GM21619 (cell line): ENCODE results near the gene AICDA.
"Not testable (repeated sequence)": the region's sequence is repeated elsewhere in the genome, so short reads cannot be mapped to it uniquely, and the experiment has no call there.

Source experiments
- ATAC-seq: cut with Tn5 transposase; IDR thresholded peaks from one replicate; pipeline ENCODE4 v1.9.1; 2021; ENCODE audit not compliant: unreplicated experiment

Gene AICDA

DNA sequence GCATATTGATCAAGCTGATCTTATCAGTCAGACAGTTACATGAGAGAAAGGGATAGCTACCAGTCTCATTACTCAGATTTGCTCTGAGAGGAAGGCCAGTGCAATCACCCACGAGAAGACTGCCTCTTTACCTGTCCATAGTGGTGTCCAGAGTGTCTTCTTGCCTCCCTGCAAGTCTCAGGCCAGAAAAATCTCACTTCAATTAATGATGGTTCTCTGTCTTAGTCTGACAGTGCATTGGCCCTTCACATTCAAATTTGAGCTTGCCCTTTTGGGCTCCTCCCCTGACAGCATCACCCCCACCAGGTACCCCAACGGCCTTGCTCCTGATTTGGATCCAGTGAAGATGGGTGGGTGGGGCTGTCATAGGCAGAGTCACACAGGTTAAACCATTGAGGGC lies at the start of gene AICDA:
TSS of gene AICDA (minus strand) at position 231 of the 400 bp plus-strand sequence. CDS start at position 139, 92 bp downstream.
- ATAC-seq: no peak

DNA sequence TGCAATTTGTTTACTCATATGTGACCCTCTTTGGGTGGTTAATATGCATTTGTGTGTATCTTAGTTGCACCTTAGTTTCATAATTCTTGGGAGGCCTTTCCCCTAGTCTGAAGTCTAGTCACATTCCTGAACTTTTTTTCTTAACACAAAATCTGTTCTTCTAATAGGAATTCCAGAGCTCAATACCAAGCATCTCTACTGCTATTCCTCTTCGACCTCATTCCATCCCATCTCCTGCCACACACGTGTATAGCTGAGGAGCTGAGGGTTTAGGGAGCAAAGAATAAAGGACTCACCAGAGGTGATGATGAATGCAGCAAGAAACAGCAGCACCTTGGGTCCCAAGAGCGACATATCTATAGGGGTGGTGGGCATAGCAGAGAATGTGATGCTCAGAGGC lies 49.1 kb upstream of the AICDA start:
- ATAC-seq: no peak

DNA sequence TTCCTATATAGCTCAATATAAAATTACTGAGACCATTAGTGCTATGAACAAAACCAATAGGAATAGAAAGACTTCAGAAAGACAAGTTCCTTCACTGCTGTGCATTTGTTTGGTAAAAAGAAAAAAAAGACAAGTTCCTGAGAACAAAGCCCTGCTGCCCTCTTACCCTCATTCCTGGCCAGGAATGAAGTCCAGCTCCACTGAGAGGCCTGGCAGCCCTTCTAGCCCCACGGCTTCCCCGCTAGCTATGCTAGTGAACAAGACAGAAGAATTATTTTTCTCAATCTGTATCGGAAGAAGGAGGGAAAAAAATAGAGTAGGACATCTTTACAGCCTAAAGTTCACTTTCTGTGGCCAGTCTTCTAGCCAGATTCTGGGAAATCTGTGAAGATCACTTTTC lies 48.4 kb upstream of the AICDA start:
- no peak for ATAC-seq

DNA sequence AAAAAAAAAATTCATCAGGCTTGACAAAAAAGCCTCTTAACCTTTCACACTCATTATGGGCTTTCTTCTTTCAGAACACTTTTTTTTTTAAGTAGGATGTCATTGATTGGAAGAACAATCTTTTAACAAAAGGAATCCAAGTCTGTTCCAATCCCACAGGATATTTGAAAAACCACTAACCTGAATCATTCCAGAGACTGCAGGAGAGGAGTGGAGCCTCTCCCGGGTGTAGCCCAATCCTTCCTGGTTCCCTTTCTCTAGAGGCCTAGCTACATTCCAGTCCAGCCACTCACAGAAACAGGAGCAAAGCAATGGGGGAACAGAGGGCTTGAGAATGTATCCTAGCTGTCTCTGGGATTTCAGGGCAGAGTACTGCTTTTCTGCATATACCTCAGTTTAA lies 45.7 kb upstream of the AICDA start:
- no peak for ATAC-seq

DNA sequence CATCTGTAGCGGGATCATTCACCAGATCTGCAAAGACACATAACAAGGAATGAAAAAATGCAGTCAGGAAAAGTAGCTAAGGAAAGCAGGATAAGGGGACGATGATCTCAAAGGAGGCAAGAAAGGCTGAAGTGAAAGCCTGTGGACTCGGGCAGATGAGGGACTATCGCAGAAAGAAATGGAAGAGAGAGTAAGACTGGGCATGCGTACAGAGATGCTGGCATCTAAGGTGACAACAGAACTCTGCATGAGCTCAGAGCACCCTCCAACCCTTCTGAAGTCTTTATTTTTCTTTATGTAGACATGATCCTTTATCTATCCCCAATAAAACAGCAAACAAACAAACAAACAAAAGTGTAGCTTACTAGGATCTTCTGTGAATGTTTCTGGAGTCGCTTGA lies 42.8 kb upstream of the AICDA start:
- no peak for ATAC-seq

DNA sequence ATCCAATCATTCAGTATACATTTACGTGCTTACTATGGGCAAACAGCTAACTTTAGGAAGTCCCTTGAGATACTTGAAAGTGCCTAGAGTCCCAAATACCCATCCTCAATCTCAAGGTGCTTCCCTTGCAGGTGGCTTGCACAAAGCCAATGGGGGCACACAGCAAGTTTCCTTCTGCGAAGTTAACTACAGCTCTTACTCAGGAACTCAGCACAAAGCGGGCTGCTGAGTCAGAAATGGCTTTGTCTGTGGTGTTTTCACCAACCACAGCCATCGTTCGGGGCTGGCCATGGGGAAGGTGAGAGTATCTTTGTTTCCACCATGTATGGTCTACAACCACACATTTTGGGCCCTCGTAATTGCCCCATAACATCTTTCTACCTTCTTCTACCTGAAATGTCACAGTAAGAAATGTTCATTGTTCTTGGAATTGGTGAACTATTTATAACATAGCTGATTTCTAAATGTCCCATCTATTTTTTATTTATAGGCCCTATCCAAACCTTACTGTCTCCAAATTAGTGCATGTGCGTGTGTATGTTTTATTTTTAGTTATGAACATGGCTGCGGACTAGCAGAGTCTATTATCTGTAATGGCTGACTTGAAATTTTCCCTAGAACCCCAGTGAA lies 36.0 kb upstream of the AICDA start:
- ATAC-seq: peak; percentile 71

DNA sequence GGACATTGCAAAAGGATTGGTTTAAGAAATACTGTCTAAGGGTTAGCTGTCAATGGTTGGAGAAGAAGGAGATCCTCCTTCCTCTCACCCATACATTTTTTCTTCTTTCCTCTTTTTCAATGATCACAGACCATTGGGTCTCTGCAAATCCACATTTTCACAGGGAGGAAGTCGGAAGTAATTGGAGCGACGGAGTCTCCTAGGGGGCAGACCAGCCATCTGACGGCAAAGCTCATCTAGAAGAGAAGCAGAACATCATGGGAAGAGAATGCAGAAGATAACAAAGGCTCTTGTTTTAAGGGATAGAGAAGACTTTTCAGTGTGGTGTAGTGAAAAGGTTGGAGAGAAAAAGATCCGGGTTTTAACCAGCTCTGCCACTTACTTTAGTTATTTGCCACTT lies 35.3 kb upstream of the AICDA start:
- ATAC-seq: no peak

DNA sequence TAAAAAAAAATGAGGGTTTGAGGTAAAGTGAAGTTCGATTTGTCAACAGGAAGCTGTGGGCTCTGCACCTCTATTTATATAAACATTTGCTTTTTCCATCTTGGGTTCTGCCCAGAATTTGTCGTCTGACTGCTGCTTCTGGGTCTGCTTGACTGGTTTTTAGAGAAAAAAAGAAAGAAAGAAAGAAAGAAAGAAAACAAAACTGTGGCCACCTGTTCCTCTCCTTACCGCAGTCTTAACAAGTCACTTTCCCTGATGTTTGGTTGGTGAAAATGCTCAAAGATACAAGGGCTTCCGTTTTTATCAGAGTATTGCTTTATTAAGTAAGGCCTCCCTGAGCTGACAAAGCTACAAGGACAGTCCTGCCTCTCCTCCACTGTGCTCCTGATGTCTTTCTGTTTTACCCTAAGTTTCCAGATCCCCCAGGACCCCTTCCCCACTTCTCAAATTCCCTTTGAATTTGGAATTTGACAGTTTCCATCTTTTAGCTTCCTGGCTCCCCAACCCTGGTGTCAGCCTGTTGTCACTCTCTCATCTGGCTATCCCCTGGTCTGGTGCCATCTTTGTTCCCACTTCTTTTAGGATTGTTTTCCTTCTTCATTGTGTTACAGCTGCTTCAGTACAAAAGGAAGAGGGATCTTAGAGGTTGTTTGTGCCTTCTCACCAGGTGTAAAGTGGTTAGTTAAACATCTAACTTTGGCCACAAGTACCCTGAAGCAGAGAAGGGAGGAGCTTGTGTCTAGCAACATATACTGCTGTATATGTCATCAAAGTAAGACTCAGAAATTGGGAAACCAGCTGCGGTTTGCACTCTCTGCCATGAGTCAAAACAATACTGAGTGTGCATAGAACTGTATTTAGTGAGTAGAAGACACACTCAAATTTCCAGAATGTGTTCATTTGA lies 31.9 kb upstream of the AICDA start:
- peak; percentile 60 for ATAC-seq

DNA sequence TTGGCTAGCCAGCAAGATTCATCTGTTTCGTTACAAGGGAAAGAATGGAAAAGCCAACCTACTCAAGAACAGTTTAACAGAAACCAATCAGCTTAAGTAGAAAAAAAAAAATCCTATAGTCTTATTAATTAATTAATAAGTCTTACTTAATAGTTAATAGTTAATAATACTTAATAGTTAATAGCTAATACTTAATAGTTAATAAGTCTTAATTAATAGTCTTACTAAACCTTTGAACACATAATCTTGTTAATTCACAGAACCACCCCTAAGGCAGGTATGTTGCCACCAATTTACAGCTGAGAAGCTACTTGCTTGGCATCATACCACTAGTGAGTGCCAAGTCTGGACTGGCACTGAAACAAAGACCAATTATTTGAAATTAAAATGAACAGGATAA lies 30.1 kb upstream of the AICDA start:
- ATAC-seq: no peak

DNA sequence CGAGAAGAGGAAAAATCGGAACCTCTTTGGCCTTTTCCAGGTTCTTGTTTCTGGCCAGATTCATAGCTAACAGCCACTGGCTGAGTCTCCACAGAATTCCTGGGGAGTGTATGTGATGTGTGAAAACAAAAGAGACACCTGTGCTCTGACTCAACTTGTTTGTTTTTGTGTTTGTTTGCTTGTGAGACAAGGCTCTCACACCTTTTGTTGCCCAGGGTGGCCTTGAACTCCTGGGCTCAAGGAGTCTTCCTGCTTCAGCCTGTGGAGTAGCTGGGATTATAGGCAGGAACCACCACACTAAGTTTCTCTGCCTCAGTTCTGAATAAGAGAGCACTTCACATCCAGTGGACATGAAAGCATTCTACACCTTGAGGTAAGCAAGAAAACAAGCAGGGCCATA lies 27.3 kb upstream of the AICDA start:
- ATAC-seq: no peak

DNA sequence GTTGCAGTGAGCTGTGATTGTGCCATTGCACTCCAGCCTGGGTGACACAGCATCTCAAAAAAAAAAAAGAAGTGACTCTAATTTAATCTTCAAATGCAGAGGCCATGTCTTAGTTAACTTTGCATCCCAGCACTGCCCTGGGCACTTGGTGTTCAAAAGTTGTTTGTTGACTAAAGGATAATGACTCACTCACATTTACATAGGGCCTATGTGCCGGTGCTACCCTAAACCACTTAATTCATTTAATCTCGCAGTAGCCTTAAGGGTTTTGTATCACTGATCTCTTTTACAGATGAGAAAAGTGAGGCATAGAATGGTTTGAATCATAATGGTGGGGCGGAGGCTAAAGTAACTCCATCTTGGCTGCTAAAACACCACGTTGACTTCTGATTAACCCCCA lies 26.3 kb upstream of the AICDA start:
- no peak for ATAC-seq

DNA sequence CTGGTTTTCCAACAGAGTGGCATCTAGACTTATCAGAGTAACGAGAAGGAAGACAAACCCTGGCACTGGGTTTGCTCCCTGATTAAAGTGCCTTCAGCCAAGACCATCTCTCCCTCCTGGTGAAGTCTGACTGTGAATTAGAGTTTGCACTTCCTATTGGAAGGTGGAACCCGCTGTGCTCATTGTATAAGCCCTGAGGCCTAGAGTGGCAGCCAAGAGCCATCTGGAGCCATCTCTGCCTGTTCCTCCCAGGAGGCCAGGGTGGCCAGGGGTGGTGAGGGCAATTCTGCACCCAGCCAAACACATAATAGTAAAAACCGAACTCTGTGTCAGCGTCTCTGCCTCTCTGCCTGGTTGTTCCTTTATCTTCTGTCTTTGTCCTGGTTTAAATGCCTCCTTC lies 25.0 kb upstream of the AICDA start:
- ATAC-seq: no peak

DNA sequence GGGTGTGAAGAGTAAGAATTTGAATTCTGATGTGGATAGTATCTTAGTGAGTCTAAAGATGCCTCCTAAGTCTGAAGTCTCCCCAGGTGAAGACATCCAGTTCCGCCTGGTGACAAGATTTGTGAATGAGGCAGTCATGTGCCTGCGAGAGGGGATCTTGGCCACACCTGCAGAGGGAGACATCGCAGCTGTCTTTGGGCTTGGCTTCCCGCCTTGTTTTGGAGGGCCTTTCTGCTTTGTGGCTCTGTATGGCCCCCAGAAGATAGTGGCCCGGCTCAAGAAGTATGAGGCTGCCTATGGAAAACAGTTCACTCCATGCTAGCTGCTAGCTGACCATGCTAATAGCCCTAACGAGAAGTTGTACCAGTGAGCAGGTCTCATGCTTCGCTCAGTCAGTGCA lies 24.6 kb upstream of the AICDA start:
- no peak for ATAC-seq

DNA sequence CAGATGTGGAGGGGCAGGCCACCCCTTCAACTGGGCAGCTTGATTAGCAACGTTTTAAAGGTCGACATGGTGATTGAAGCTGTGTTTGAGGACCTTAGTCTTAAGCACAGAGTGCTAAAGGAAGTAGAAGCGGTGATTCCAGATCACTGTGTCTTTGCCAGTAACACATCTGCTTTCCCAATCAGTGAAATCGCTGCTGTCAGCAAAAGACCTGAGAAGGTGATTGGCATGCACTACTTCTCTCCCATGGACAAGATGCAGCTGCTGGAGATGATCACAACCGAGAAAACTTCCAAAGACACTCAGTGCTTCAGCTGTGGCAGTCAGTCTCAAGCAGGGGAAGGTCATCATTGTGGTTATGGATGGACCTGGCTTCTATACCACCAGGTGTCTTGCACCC lies 23.9 kb upstream of the AICDA start:
- ATAC-seq: no peak

DNA sequence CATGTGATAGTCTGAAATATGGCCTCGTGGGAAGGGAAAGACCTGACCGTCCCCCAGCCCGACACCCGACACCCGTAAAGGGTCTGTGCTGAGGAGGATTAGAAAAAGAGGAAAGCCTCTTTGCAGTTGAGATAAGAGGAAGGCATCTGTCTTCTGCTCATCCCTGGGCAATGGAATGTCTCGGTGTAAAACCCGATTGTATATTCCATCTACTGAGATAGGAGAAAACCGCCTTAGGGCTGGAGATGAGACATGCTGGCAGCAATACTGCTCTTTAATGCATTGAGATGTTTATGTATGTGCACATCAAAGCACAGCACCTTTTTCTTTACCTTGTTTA lies 23.3 kb upstream of the AICDA start:
- not testable (repeated sequence) for ATAC-seq

DNA sequence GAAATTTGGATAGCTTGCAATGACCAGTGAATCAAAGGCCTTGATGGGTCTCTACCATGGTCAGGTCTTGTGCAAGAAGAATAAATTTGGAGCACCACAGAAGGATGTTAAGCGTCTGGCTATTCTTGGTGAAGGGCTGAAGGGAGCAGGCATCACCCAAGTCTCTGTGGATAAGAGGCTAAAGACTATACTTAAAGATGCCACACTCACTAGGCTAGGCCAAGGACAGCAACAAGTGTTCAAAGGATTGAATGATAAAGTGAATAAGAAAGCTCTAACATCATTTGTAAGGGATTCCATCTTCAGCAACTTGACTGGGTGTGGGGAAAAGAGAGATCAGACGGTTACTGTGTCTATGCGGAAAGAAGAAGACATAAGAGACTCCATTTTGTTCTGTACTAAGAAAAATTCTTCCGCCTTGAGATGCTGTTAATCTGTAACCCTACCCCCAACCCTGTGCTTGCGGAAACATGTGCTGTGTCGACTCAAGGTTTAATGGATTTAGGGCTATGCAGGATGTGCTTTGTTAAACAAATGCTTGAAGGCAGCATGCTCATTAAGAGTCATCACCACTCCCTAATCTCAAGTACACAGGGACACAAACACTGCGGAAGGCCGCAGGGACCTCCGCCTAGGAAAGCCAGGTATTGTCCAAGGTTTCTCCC lies 22.8 kb upstream of the AICDA start:
- not testable (repeated sequence) for ATAC-seq

DNA sequence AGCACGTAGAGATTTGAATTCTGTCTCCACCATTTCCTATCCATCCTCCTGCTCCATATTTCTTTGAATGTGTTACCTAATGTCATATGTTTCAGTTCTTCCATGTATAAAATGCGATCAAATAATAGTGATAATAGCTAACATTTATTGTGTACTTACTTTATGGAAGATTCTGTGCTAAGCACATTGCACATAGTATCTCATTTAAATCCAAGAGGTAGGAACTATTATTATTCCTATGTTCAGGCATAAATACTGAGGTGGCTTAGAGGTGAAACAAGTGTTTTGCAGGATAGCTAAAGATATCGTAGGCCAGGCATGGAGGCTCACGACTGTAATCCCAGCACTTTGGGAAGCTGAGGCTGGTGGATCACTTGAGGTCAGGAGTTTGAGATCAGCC lies 17.5 kb upstream of the AICDA start:
- ATAC-seq: no peak

DNA sequence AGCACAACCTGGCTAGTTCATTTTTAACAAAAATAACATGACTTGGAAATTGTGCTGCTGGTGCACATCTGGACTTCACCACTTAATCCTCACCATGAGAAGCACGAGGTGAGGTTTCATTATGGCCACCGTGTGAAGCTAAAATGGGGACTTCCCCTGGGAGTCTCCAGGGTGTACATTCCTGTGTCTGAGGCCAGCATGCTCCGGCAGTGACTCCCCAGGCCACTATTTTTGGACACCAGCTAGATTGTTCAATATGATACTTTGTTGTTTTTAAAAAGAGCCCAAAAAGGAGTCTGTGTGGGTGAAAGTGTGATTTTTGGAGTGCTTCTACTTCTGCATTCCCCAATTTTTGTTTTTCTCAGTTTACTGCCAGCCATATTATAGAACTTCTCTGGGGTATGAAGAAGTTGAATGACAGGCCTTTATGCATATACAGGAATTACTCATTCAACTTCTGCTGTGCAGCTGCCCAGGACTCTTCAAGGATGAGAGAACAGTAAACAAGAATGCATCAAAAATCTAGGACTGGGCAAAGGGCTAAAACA lies 16.9 kb upstream of the AICDA start:
- ATAC-seq: peak; percentile 95

DNA sequence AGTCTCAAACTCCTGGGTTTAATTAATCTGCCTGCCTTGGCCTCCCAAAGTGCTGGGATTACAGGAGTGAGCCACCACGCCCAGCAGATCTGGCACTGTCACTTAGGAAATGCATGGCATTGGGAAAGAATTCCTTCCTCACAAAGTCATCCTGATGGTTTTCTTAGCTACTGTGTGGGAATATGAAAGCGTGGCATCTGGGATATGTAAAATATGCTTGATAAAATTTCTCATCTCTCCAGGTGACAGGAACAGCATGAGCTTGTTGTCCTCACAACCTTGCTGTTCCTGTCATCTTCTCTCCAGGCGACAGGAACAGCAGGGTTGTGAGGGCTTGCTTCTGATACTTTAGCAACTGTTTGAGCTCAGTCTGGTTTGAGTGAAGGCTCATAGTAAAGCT lies 16.1 kb upstream of the AICDA start:
- ATAC-seq: no peak

DNA sequence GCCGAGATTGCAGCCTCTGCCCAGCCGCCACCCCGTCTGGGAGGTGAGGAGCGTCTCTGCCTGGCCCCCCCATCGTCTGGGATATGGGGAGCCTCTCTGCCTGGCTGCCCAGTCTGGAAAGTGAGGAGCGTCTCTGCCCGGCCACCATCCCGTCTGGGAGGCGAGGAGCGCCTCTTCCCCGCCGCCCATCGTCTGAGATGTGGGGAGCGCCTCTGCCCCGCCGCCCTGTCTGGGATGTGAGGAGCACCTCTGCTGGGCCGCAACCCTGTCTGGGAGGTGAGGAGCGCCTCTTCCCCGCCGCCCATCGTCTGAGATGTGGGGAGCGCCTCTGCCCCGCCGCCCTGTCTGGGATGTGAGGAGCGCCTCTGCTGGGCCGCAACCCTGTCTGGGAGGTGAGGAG lies 12.1 kb upstream of the AICDA start:
- ATAC-seq: not testable (repeated sequence)

DNA sequence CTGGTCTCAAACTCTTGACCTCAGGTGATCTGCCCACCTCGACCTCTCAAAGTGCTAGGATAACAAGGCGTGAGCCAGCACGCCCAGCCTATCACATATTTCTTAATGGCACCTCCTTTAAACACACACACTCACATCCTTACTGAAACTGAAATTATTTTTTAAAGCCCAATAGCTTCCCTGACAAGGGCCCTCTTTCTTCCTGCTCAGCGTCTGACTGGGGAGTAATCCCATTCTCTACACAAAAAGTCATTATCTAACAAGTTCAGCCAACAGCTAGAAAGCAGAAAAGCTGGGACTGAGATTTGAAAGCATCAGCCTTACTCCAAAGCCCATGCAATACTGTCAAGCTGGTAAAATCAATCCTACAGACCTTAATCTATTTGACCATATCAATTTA lies 10.0 kb upstream of the AICDA start:
- ATAC-seq: no peak

DNA sequence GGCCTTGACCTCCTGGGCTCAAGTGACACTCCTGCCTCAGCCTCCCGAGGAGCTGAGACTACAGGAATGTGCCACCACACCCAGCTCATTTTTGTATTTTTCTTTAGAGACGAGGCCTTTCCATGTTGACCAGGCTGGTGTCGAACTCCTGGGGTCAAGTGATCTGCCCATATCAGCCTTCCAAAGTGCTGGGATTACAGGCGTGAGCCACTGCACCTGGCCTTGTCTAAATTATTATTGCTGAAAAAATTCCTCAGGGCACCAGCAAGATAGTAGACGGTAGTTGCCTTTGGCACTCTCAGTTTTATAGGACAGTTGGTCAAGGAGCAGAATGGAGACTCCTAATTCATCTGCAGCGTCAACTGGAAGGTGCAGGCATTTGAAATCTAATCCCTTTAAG lies 2.5 kb upstream of the AICDA start:
- no peak for ATAC-seq
